ENCODE results near the gene OSR1.
A peak's percentile ranks its signal among the peaks of the same experiment; 100 is the strongest.

The OSR1 gene

GRCh38 chr2:19360266-19360965 is 2.0 kb upstream of the OSR1 start:
- in situ Hi-C loops (cut with HindIII; ENCODE audit: low sequenced_read_pairs): loop anchor here (25.0 kb wide), 1 partner anchor 848 kb away; no protein-coding TSS in a partner anchor
- no peak for TF ChIP-seq CTCF (IDR thresholded peaks at IDR 0.05; ENCODE audit: low read depth, low read length)
- no peak overlapping the region for H3K4me3 ChIP-seq (ENCODE audit: low read depth, low read length)
- no peak for DNase-seq (ENCODE audit: low read depth, low spot score)

DNA sequence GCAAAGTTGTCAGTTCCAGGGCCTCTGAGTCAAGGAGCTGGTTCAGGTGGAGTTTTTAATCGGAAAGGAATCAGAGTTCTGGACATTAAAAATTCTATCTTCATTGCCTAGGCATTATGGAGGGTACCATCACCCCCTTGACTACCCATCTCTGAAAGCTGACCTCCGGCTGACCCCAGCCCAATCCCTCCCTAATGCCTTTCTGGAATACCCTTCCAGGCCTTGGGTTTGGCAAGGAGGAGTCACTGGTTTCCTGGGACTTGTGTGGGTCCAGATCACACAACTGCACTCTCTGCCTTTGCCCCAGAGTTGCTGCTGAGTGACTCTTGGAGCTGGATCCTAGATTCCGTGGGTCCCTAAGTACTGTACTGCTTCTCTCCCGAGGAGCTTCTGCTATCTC is 1.0 kb upstream of the OSR1 start:
- no peak for DNase-seq (ENCODE audit: low read depth, low spot score)
- TF ChIP-seq CTCF (IDR thresholded peaks at IDR 0.05; ENCODE audit: low read depth, low read length): no peak
- no peak overlapping the region for H3K4me3 ChIP-seq (ENCODE audit: low read depth, low read length)
- in situ Hi-C loops (cut with HindIII; ENCODE audit: low sequenced_read_pairs): loop anchor here (25.0 kb wide), 1 partner anchor 847 kb away; no protein-coding TSS in a partner anchor

DNA sequence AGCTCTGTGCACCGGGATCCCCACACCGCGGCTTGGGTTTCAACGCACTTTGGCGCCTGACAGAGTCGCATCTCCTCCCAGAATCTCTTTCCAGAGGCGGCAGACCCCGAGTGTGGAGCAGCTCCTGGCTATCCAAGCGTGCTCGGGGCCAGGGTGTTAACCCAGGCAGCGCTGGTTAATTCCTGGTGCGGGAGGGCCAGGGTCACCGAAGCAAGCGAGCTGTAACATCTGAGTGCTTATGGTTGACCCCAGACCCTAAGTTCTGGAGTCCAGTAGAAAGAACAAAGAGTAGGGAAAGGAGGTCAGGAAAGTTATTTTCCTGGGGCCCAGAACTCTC is 566 bp upstream of the OSR1 start:
- in situ Hi-C loops (cut with HindIII; ENCODE audit: low sequenced_read_pairs): loop anchor here (25.0 kb wide), 1 partner anchor 847 kb away; no protein-coding TSS in a partner anchor
- TF ChIP-seq CTCF (IDR thresholded peaks at IDR 0.05; ENCODE audit: low read depth, low read length): no peak
- DNase-seq (ENCODE audit: low read depth, low spot score): no peak
- no peak overlapping the region for H3K4me3 ChIP-seq (ENCODE audit: low read depth, low read length)

- DNase-seq (ENCODE audit: low read depth, low spot score): peak; percentile 37
- in situ Hi-C loops (cut with HindIII; ENCODE audit: low sequenced_read_pairs): loop anchor here (25.0 kb wide), 1 partner anchor 845 kb away; no protein-coding TSS in a partner anchor
Observed at GRCh38 chr2:19357402-19358241, 801 bp downstream of the OSR1 start.

GRCh38 chr2:19356545-19357401 is 1.6 kb downstream of the OSR1 start:
- DNase-seq (ENCODE audit: low read depth, low spot score): peak; percentile 35
- in situ Hi-C loops (cut with HindIII; ENCODE audit: low sequenced_read_pairs): loop anchor here (25.0 kb wide), 1 partner anchor 844 kb away; no protein-coding TSS in a partner anchor
- no peak for TF ChIP-seq CTCF (IDR thresholded peaks at IDR 0.05; ENCODE audit: low read depth, low read length)
- H3K4me3 ChIP-seq (ENCODE audit: low read depth, low read length): peak overlapping the region; percentile 79

More at GRCh38 chr2:19357402-19358241, 801 bp downstream of the OSR1 start:
- no peak for TF ChIP-seq CTCF (IDR thresholded peaks at IDR 0.05; ENCODE audit: low read depth, low read length)
- H3K4me3 ChIP-seq (ENCODE audit: low read depth, low read length): peak overlapping the region; percentile 79

Measured in astrocyte of the spinal cord (primary cell).